GM15510 (cell line): ENCODE measurements around the gene CFAP77.

Experiments used
- POLR2A ChIP-seq: IDR thresholded peaks from 3 replicates; pipeline ENCODE4 v1.6.1; 2011; ENCODE audit warnings: borderline replicate concordance; ENCODE audit not compliant: insufficient read length; ENCODE audit errors: extremely low read depth

The CFAP77 gene

DNA sequence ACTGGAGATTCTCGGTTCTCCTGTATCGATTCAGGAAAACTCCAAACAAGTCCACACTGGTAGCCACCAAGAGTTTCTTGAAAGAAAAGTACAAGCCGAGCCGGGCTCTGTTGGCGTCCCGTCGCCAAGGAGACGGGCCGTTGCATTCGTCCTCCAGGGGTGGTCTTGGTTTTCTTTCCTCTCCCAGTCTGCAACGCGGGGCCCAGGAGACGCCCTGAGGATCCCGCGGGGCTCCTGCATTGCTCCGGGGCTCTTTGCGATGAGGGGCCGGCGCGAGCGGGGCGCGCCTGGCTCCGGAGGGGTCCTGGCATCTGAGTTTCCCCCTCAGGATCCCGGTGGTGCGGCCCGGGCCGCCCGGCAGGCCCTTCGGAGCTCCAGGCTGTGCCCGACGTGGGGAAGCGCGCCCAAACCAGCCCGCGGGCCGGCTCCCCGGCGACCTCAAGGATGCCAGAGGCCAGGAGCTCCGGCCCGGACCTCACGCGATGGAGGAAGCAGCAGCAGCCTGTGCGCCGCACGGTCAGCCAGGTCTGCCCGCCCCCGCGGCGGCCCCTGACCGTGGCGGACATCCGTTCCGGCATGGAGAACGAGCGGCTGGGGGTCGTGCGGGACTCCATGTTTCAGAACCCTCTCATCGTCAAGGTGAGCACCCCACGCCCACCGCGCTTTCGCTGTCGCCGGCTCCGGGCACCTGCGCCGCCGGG lies at the start of gene CFAP77:
TSS of gene CFAP77 (plus strand) at position 384 of the 701 bp plus-strand sequence. CDS start at position 445, 61 bp downstream.
- TF ChIP-seq POLR2A = no peak

DNA sequence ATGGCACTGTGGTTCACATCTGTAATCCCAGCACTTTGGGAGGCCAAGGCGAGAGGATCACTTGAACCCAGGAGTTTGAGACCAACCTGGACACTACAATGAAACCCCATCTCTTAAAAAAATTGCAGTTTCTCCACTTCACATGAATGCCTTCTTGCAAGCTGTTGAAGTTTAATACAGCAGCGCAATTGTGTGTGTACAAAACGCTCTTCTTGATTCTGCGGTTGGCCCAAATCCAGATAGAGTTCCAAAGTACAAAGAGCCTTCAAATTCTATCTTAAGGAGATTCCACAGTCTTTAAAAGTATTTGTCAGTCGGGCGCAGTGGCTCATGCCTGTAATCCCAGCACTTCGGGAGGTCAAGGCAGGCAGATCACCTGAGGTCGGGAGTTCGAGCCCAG lies 45.9 kb upstream of the CFAP77 start:
- no peak for TF ChIP-seq POLR2A

DNA sequence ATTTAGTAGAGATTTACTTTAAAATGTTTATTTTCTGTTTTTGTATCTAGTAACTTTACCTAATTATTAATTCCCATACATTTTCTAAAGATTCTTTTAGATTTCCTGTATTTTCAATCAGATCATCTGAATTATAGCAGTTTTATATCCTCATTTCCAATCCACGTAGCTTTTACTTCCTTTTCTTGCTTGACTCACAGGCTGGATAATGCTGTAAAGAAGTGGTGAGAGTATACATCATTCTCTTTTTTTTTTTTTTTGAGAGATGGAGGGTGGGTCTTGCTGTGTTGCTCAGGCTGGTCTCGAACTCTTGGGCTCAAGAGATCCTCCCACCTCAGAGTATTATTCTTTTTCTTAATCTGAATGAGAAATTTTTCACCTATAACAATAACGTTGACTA lies 44.0 kb upstream of the CFAP77 start:
- TF ChIP-seq POLR2A = no peak

DNA sequence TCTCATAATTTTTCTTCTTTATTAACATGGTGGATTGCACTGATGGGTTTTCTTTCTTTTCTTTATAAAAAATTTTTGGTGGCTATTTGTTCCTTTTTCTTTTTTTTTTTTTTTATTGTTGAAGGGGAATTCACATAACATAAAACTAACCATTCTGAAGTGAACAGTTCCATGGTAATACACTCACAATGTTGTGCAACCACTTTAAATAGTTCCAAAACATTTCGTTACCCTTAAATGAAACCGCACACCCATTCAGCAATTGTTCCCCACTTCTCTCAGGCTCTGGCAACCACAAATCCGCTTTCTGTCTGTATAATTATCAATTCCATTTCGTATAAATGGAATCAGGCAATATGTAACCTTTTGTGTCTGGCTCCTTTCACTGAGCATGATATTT lies 43.5 kb upstream of the CFAP77 start:
- no peak for TF ChIP-seq POLR2A

DNA sequence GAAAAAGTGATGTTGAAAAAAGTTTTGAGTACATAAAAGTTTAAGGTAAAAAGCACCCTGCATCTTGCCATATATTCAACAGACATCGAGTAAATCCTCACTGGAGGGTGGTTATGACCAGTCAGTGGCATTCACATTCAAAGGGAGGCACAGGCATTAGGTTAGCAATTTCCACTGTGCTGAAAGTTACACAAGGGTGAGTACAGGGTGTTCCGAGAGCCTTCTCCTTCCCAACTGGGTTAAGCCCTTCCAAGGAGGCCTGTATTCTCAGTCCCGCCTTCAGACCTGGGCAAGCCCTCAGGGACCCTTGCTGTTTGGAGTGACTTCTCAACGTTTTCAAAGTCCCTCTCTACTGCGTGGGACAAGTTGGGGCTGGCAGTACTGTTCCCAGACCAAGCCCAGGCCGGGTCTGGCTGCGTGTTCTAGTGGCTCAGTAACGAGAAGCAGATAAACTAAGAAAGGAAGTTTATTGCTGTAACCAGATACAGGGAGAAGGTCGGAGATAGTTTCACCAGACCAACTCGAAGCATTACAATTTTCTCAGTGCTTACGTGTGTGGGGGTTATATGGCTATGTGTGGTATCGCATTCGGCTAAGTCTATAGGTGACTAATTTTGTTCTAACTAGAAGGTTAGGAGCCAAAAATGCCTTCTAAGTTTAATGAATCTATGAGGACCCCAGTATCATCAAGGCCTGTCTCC lies 42.2 kb upstream of the CFAP77 start:
- TF ChIP-seq POLR2A = no peak

DNA sequence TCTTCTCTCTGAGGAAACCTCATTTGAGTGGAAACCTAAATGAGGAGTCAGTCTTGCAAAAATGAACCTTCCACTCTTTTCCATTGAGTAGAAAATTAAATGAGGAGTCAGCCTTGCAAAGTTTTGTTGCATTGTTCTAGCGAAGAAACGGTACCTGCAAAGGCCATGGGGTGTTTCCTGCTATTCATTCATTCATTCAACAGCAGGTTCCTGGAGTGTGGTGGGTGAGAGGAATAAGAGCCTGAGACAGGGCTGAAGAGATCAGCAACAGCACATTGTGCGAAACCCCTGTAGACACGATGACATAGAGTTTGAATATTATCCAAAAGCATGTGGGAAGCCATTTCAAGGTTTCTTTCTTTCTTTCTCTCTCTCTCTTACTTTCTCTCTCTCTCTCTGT lies 40.6 kb upstream of the CFAP77 start:
- no peak for TF ChIP-seq POLR2A

DNA sequence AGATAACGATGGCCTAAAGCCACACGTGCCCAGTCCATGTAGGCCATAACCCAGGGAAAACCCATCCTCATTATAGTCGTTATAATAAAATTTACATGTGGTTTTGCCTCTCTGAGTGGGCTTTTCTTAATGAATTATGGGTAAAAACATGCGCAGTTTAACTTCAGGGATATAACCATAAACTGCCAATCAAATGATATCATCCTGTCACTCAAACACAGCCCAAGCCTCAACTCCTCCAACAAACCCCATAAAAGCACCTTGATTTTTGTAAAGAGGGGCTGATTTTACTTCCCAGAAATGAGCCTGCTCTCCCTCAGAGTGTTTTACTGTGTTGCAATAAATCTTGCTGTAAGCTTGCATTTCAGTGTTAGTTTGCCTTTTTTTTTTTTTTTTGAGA lies 39.4 kb upstream of the CFAP77 start:
- TF ChIP-seq POLR2A = no peak

DNA sequence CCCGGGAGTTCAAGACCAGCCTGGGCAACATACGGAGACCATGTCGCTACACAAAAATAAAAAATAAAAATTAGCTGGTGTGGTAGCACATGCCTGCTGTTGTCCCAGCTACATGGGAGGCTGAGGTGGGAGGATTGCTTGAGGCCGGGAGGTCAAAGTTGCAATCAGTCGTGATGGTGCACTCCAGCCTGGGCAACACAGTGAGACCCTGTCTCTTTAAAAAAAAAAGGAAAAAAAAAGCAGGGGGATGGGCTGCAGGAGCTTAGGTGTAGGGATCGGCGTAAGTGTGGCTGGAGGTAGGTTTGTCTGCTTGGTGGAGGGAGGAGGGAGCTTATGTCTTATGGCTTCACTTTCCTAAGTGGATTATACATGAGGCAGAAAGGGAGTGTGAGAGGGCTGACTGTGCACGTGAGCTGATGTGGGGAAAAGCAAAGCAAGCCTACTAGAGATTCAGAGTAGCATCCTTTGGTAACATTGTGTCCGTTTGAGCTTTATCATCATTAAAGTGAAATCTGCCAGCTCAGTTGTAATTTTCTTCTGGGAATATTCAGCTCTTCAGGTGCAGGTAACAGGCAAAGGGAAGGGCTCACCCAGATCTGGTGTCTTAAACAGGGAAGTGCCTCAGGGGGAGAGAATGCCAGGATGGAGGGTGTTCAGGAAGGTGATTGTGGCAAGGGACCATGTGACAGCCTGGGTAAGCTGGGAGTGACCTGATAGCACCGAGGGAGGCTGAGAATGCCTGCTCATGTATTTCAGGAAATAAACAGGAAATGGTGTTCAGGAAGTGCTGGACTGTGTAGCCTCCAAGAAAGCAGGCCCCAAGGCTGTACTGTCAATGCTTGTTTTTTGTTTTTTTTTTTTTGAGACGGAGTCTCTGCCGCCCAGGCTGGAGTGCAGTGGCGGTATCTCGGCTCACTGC lies 37.6 kb upstream of the CFAP77 start:
- no peak for TF ChIP-seq POLR2A

DNA sequence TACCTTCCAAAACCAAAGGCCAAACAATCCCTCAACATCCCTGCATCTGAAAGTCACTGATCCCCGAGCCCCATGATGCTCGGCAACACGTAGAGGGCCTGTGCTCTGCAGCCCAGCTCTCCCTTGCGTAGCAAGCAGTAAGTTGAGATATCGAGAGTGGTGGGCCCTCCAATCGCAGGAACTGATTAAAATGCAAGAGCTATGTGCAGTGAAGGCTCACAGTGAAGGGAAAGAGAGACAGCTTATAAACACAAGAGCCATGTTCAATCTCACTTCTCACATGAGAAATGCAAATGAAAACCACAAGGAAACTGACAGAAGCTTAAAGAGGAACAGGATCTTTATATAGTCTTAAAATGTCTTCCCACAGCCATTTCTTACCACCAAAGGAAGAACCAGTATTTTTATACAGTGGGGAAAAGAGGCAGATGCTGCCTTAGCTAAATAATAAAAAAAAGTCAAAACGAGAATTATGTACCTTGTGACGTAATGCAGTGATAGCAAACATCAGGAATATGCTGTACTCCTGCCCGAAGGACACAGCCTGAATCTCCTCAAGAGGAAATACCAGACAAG lies 28.0 kb upstream of the CFAP77 start:
- TF ChIP-seq POLR2A = peak; percentile 43

DNA sequence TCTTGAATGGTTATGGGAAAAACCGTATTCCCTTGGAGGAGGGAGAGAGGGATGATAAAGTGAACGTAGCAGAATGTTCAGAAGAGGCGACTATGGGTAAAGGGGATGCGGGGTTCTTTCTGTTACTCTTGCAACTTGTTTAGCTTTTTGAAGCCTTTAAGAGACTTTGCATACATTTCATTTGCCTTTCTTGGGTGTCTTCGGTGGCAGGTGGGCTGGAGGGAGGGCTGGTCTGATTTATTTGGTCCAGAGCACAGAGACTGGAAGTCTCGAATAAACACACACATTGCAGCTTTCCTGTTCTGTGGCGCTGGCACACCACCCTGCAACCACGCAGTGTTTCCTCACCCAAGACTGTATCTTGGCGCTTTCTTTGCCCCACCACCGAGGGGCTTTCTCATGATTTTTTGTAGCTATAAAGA lies 26.5 kb upstream of the CFAP77 start:
- peak; percentile 46 for TF ChIP-seq POLR2A

DNA sequence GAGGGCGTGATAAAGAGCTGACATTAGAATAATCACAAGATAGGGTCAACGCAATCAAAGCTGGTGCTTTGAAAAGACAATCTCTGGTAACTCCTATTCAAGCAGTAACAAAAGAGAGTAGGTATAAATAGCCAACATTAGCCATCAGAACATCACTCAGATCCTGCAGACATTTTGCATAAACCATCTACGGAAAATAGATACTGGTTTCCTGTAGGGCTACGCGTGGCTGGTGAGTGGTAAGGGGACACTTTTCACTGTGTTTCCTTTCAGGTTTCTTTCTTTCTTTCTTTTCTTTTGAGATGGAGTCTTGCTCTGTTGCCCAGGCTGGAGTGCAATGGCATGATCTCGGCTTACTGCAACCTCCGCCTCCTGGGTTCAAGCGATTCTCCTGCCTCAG lies 25.6 kb upstream of the CFAP77 start:
- no peak for TF ChIP-seq POLR2A

DNA sequence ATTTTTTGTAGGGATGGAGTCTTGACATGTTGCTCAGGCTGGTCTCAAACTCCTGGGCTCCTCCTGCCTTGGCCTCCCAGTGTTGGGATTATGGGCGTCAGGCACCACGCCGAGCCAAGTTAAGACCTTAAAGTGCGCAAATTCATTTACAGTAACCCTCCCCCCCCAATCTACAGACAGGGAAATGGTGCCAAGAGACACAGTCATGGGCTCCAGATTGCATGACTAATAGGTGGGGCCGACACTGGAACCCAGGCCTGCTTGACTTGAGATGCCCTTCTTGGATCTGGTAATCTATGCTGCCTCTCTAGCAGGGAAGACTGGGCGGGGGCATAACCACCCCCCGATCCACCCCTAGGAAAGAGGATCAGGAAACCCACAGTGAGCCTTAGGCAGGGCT lies 22.9 kb upstream of the CFAP77 start:
- TF ChIP-seq POLR2A = no peak

DNA sequence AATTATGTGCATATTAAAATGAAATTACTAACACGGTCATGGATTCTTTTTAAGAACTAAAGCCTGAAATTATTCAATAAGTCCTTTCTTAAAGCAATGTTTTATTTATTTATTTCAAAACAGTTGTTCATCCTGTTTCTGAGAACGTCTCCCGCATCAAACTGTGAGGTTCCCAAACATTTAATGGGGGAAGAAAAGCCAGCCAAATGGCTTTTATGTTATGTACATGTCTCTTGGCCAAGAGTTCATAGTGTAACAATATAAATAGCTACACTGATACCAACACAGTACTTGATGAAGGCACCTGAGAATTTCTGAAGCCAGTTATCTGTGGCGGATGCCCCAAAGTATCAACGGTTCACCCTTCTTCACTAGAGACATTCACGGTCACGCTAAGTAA lies 19.0 kb upstream of the CFAP77 start:
- no peak for TF ChIP-seq POLR2A

DNA sequence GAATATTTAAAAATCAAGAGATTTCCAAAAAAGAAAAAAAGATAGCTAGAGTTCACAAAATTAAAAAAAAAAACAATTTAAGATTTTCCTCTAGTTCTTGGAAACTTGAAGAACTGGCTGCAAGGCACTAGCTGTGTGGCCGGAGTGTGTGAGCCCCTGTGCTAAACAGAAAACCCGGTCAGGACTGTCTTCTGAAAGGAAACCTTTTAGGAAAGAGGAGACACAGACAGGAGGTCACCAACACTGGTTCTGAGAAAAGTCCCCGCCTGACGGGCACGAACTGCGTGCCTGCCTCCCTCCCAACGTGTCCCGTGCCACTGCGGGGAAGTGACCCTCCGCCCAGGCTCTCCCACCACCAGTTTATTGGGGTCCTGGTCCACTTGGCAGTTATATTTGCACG lies 18.6 kb upstream of the CFAP77 start:
- TF ChIP-seq POLR2A = no peak

DNA sequence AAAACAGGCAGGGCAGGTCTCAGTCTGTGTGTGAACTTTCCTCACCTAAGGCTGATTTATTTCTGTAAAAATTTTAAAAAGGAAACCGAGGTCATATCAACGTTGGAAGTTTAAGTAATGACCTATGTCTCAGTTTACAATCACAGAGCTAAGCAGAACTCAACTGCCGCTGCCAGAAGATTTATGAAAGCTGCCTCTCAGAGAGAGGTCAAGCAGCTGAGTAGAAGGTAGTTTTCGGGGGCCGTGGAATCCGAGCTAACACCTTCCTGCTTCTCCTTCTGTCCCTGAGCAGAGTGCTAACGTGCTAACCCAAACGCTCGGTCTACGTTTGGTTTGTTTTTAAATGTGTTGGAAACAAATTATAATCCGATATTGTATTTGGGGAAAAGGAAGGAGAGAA lies 14.5 kb upstream of the CFAP77 start:
- no peak for TF ChIP-seq POLR2A

DNA sequence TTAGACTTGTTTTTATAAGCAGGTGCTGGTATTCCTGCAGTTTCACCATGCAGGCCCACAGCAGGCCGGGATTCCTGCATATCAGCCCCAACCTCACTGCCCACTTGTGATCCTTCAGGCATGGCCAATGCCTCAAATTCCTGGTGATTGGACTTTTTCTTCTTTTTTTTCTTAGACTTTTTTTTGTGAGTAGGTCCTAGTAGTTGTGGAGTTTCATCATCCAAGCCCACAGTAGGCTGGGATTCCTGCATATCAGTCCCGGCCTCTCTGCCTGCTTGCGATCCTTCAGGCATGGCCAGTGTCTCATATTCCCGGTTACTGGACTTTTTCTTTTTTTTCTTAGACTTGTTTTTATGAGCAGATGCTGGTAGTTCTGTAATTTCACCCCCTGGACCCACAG lies 8.2 kb upstream of the CFAP77 start:
- no peak for TF ChIP-seq POLR2A
